H1 (cell line): ENCODE measurements around the gene SOX14. TPM values are rescaled to one million over a fixed set of nuclear protein-coding genes. Genes with fewer than 3 reads are reported as not detected.

Source experiments
- CTCF ChIA-PET: fragments of 300-600 bp; sonication (Branson Sonifier 250); formaldehyde crosslinking; loops from one replicate; lab custom pipeline; 2021; ENCODE audit not compliant: partially characterized antibody; lab: Charles Lee
- POLR2A ChIA-PET: fragments of 300-600 bp; sonication (Branson Sonifier 250); formaldehyde crosslinking; loops from one replicate; lab custom pipeline; 2021; ENCODE audit warnings: inconsistent platforms; ENCODE audit not compliant: partially characterized antibody; lab: Charles Lee
- DNase-seq, 2 experiments: peaks; one replicate each; pipeline versions ENCODE4 v3.0.0 to v3.0.0-alpha.2; 2010 to 2022; ENCODE audit warnings: low spot score in 2 of 2, low read depth in 1 of 2, mixed read lengths in 1 of 2
- FAIRE-seq: peaks from 2 replicates; lab custom pipeline; 2011; peaks lifted over from hg19 to GRCh38; lab: Jason Lieb, UNC
- H2AFZ ChIP-seq: 2 replicates; pipeline ENCODE4 v1.8.1; 2012; ENCODE audit warnings: low read length, inconsistent platforms
- H2AK5ac ChIP-seq: 2 replicates; pipeline ENCODE4 v1.6.1; 2013; ENCODE audit warnings: low read depth, low read length
- H2BK120ac ChIP-seq: replicated peaks from 2 replicates; pipeline ENCODE3; 2013; ENCODE audit warnings: low read depth, low read length, inconsistent platforms
- H2BK12ac ChIP-seq: 2 replicates; pipeline ENCODE4 v1.6.1; 2013; ENCODE audit warnings: low read depth, low read length
- H2BK15ac ChIP-seq: 2 replicates; pipeline ENCODE4 v1.6.1; 2013; ENCODE audit warnings: low read length
- H2BK20ac ChIP-seq: 2 replicates; pipeline ENCODE4 v1.6.1; 2013; ENCODE audit warnings: low read length
- H2BK5ac ChIP-seq: 2 replicates; pipeline ENCODE4 v1.6.1; 2013; ENCODE audit warnings: low read depth, low read length
- H3K14ac ChIP-seq: 2 replicates; pipeline ENCODE4 v1.6.1; 2013; ENCODE audit warnings: inconsistent platforms; ENCODE audit not compliant: insufficient read length
- H3K18ac ChIP-seq: 2 replicates; pipeline ENCODE4 v1.6.1; 2013; ENCODE audit warnings: low read length; ENCODE audit errors: extremely low read depth
- H3K23ac ChIP-seq: 2 replicates; pipeline ENCODE4 v1.6.1; 2013; ENCODE audit warnings: inconsistent platforms; ENCODE audit not compliant: insufficient read length
- H3K23me2 ChIP-seq: 2 replicates; pipeline ENCODE4 v1.6.1; 2013; ENCODE audit warnings: low read depth, low read length
- H3K27ac ChIP-seq: 2 replicates; pipeline ENCODE4 v1.6.1; 2011; ENCODE audit warnings: low read depth, low read length, inconsistent platforms
- H3K27me3 ChIP-seq, 4 experiments: replicated peaks in 1 of 4; 1 replicate in 1 of 4; 2 replicates in 3 of 4; pipeline versions ENCODE4 v1.6.1 to v1.8.1; 2011 to 2013; ENCODE audit warnings: low read length in 3 of 4, mild to moderate bottlenecking in 3 of 4, inconsistent platforms in 2 of 4, mixed read lengths in 2 of 4, moderate library complexity in 1 of 4; ENCODE audit not compliant: control insufficient read depth in 3 of 4, insufficient read depth in 3 of 4; ENCODE audit errors: extremely low read depth in 1 of 4
- H3K36me3 ChIP-seq, 4 experiments: 2 replicates each; pipeline versions ENCODE4 v1.6.1 to v1.8.1; 2011 to 2013; ENCODE audit warnings: mild to moderate bottlenecking in 4 of 4, low read length in 3 of 4, moderate library complexity in 2 of 4, control low read depth in 1 of 4, inconsistent platforms in 1 of 4; ENCODE audit not compliant: insufficient read depth in 4 of 4, control insufficient read depth in 2 of 4
- H3K4ac ChIP-seq: replicated peaks from 2 replicates; pipeline ENCODE3; 2013; ENCODE audit warnings: low read length, low read depth, mixed read lengths, inconsistent platforms; ENCODE audit not compliant: insufficient read length
- H3K4me1 ChIP-seq, 4 experiments: replicated peaks in 1 of 4; 1 replicate in 1 of 4; 2 replicates in 3 of 4; pipeline versions ENCODE4 v1.6.1 to v1.8.1; 2011 to 2013; ENCODE audit warnings: low read length in 3 of 4, inconsistent platforms in 2 of 4, mixed read lengths in 1 of 4; ENCODE audit not compliant: insufficient read depth in 4 of 4, control insufficient read depth in 3 of 4
- H3K4me2 ChIP-seq, 2 experiments: 2 replicates each; pipeline versions ENCODE4 v1.6.1 to v1.8.1; 2011 to 2013; ENCODE audit warnings: low read depth in 2 of 2, low read length in 2 of 2, control low read depth in 1 of 2, inconsistent platforms in 1 of 2, mild to moderate bottlenecking in 1 of 2; ENCODE audit not compliant: insufficient read depth in 1 of 2
- H3K4me3 ChIP-seq, 4 experiments: fragments of 200-600, 300-600 bp in 1 of 4; sonication (generic), shearing (Covaris generic), sonication (Bioruptor Twin) in 1 of 4; 2 replicates each; pipeline versions ENCODE4 v1.5.1 to v1.8.1; 2011 to 2016; ENCODE audit warnings: low read length in 4 of 4, low read depth in 3 of 4, control low read depth in 2 of 4, inconsistent platforms in 2 of 4, mild to moderate bottlenecking in 2 of 4, mixed read lengths in 1 of 4, moderate library complexity in 1 of 4; ENCODE audit not compliant: insufficient read depth in 2 of 4; ENCODE audit errors: extremely low read depth in 1 of 4
- H3K56ac ChIP-seq: replicated peaks from 2 replicates; pipeline ENCODE3; 2013; ENCODE audit warnings: low read depth, mild to moderate bottlenecking, mixed read lengths, low read length, inconsistent platforms; ENCODE audit not compliant: insufficient read length
- H3K79me1 ChIP-seq: 2 replicates; pipeline ENCODE4 v1.6.1; 2013; ENCODE audit warnings: low read depth, low read length, control low read depth
- H3K79me2 ChIP-seq, 2 experiments: 2 replicates each; pipeline versions ENCODE4 v1.6.1 to v1.8.1; 2012 to 2013; ENCODE audit warnings: low read length in 2 of 2, mild to moderate bottlenecking in 2 of 2, inconsistent platforms in 1 of 2; ENCODE audit not compliant: insufficient read depth in 2 of 2, control insufficient read depth in 1 of 2
- H3K9ac ChIP-seq, 4 experiments: replicated peaks in 1 of 4; 1 replicate in 1 of 4; 2 replicates in 3 of 4; pipeline versions ENCODE4 v1.6.1 to v1.8.1; 2011 to 2013; ENCODE audit warnings: low read depth in 3 of 4, low read length in 3 of 4, control low read depth in 2 of 4, mild to moderate bottlenecking in 2 of 4, moderate library complexity in 2 of 4, inconsistent platforms in 1 of 4; ENCODE audit errors: extremely low read depth in 1 of 4
- H3K9me3 ChIP-seq, 2 experiments: 2 replicates each; pipeline versions ENCODE4 v1.6.1 to v1.8.1; 2012 to 2013; ENCODE audit warnings: mild to moderate bottlenecking in 2 of 2, moderate library complexity in 2 of 2, control low read depth in 1 of 2, inconsistent platforms in 1 of 2, low read depth in 1 of 2, low read length in 1 of 2, mixed read lengths in 1 of 2; ENCODE audit not compliant: insufficient read depth in 2 of 2
- H4K20me1 ChIP-seq, 2 experiments: replicated peaks in 1 of 2; 2 replicates each; pipeline versions ENCODE3 to v1.8.1; 2011 to 2013; ENCODE audit warnings: inconsistent platforms in 2 of 2, low read length in 2 of 2, mild to moderate bottlenecking in 1 of 2; ENCODE audit not compliant: insufficient read depth in 2 of 2, control insufficient read depth in 1 of 2
- H4K5ac ChIP-seq: 2 replicates; pipeline ENCODE4 v1.6.1; 2013; ENCODE audit warnings: low read length, low read depth, mixed read lengths, inconsistent platforms; ENCODE audit not compliant: insufficient read length
- H4K8ac ChIP-seq: 2 replicates; pipeline ENCODE4 v1.8.0; 2013; ENCODE audit warnings: mild to moderate bottlenecking, moderate library complexity, low read length, inconsistent platforms; ENCODE audit not compliant: insufficient read depth; ENCODE audit errors: extremely low read depth
- H4K91ac ChIP-seq: replicated peaks from 2 replicates; pipeline ENCODE3; 2013; ENCODE audit warnings: low read length, mixed read lengths, inconsistent platforms; ENCODE audit not compliant: insufficient read length
- HDAC2 ChIP-seq, 2 experiments: fragments of 300-600 bp in 1 of 2; sonication (generic) in 1 of 2; IDR thresholded peaks; 2 replicates each; pipeline ENCODE4 v1.6.1; 2011 to 2012; ENCODE audit warnings: low read depth in 2 of 2, low read length in 2 of 2, mild to moderate bottlenecking in 2 of 2, moderate library complexity in 2 of 2, borderline replicate concordance in 1 of 2, inconsistent platforms in 1 of 2
- JUN ChIP-seq: IDR thresholded peaks from 2 replicates; pipeline ENCODE4 v1.6.1; 2011; ENCODE audit warnings: low read depth, mild to moderate bottlenecking, improper control_type of control experiment, low read length
- KDM5A ChIP-seq: fragments of 200-600 bp; IDR thresholded peaks from 2 replicates; pipeline ENCODE4 v1.7.1; 2012; ENCODE audit warnings: mild to moderate bottlenecking, low read length, inconsistent platforms, mixed read lengths
- NANOG ChIP-seq: IDR thresholded peaks from 2 replicates; pipeline ENCODE4 v1.6.1; 2011; ENCODE audit warnings: low read length, low read depth, mild to moderate bottlenecking, inconsistent platforms; ENCODE audit not compliant: insufficient read depth, poor library complexity, severe bottlenecking
- PHF8 ChIP-seq: fragments of 200-600 bp; sonication (generic); conservative IDR thresholded peaks from 2 replicates; pipeline ENCODE4 v1.7.1; 2012; ENCODE audit warnings: low read depth, mild to moderate bottlenecking, inconsistent platforms, low read length, moderate library complexity
- SIN3A ChIP-seq, 2 experiments: IDR thresholded peaks in 1 of 2; conservative IDR thresholded peaks in 1 of 2; 2 replicates each; pipeline ENCODE4 v1.6.1; 2011 to 2012; ENCODE audit warnings: low read length in 2 of 2, improper control_type of control experiment in 1 of 2, low read depth in 1 of 2, mild to moderate bottlenecking in 1 of 2
- SIX5 ChIP-seq: IDR thresholded peaks from 2 replicates; pipeline ENCODE4 v1.6.1; 2011; ENCODE audit warnings: mild to moderate bottlenecking, low read depth, low read length
- TEAD4 ChIP-seq: IDR thresholded peaks from 2 replicates; pipeline ENCODE4 v1.6.1; 2012; ENCODE audit warnings: low read depth, low read length, inconsistent platforms, mixed read lengths
- ZNF274 ChIP-seq: IDR thresholded peaks from 2 replicates; pipeline ENCODE4 v1.7.0; 2012; ENCODE audit warnings: low read length, borderline replicate concordance; ENCODE audit errors: extremely low read depth
- WGBS, 2 experiments: shearing (Covaris generic) in 1 of 2; methylation state at CpG; one replicate each; pipeline versions ENCODE4 v1.1.6 to v1.1.7; 2013 to 2015; ENCODE audit warnings: low lambda C conversion rate in 2 of 2, mixed read lengths in 2 of 2, inconsistent platforms in 1 of 2, low coverage in 1 of 2, missing lambda C conversion rate in 1 of 2; ENCODE audit not compliant: insufficient replicate concordance in 2 of 2, insufficient coverage in 1 of 2, insufficient read length in 1 of 2; ENCODE audit errors: extremely low coverage in 1 of 2, missing lambda C conversion rate in 1 of 2; 5-methylcytosine and 5-hydroxymethylcytosine counted together
- polyA plus RNA-seq, 7 experiments: library from polyadenylated mRNA; depleted of rRNA in 3 of 7; stranded (reverse) in 5 of 7; unstranded in 2 of 7; fragments of >200 nt in 5 of 7; fragments of 200-250 nt in 2 of 7; gene quantifications; 1 replicate in 5 of 7; 2 replicates in 1 of 7; 4 replicates in 1 of 7; pipeline versions ENCODE4 v1.2.1 to v1.2.3, GENCODE V29; 2011 to 2013; ENCODE audit warnings: missing spikeins in 2 of 7, mixed read lengths in 2 of 7
- total RNA-seq: library from RNA; stranded (reverse); fragmentation: NEBNext Ultra II Directional; extraction: Animal tissue kit (Norgen Biotek cat#: 25700); gene quantifications from 2 replicates; pipeline ENCODE4 v1.2.1, GENCODE V29; 2021

The SOX14 gene
- total and polyA plus RNA-seq, 2 of the 8 experiments (the other 6 are each of a cell fraction or from before 2014, with no cell fraction given), result 0.03 to 0.50 TPM

DNA sequence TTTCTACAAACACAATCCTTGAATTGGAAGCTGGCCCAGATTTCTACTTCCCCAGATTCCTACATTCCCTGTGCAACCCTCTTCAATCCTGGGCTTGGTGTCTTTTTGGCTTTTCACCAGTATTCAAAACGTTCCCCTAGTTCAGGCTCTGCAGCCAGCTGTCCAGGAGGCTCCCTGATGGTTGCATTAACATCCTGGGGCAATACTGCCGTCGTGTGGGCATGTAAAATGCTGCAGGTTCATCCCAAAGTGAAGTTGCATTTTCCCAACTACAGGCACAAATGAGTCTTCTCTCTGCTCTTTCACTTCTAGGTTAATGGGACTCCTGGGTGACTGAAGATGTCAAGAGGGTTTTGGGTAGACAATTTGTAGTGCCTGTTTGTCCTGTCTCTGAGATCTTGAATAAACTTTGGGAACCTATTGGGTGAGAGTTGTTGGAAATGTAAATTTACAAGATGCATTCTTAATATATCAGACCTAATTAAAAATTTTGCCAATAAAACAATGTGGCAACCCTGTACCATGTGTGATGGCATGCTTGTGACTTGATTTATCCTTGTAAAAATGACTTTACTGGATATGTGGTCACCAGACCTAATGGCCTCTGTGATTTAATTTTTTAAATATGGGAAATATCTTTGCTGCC, 28.6 kb downstream of the SOX14 start:
- FAIRE-seq (peak; percentile 99), DNase-seq (peak in 1 of 2 experiments; percentile 69)
- no peaks in the 10 kb centered on the region for H3K79me1 ChIP-seq
- H2BK12ac ChIP-seq, result no peak overlapping the region
- no peak overlapping the region for H2BK120ac ChIP-seq
- no peak overlapping the region for H4K8ac ChIP-seq
- ChIA-PET CTCF (interaction anchor here (0.7 to 3.3 kb wide), 13 partner anchors 9 to 619 kb away, joined by 3 to 40 read pairs (median 4); no protein-coding TSS in a partner anchor), POLR2A (no interaction called here)
- H2AFZ ChIP-seq, result no peak overlapping the region
- H3K56ac ChIP-seq, result no peak overlapping the region
- H3K14ac ChIP-seq, result no peak overlapping the region
- no peak overlapping the region for H3K18ac ChIP-seq
- H3K4me1 ChIP-seq, result peaks cover 0 to 3% (median 0%) of the 10 kb centered on the region in 4 experiments; a peak in 1 of 7 replicates
- H3K36me3 ChIP-seq, result no peaks in the 10 kb centered on the region
- H4K20me1 ChIP-seq, result no peaks in the 10 kb centered on the region
- H3K4me3 ChIP-seq, result no peak overlapping the region
- H3K79me2 ChIP-seq, result no peaks in the 10 kb centered on the region
- no peak overlapping the region for H3K4ac ChIP-seq
- no peak overlapping the region for H3K4me2 ChIP-seq
- no peak overlapping the region for H2BK5ac ChIP-seq
- no peaks in the 10 kb centered on the region for H3K23me2 ChIP-seq
- no peak overlapping the region for H3K27ac ChIP-seq
- no peak overlapping the region for H2BK20ac ChIP-seq
- no peak overlapping the region for H2BK15ac ChIP-seq
- no peak overlapping the region for H3K9ac ChIP-seq
- WGBS, 2 experiments, result 26% methylated on average over 3 of the region's 3 CpGs; no CpG with 5 or more reads in 1 of the 2 experiments
- no peak overlapping the region for H3K23ac ChIP-seq
- H4K5ac ChIP-seq, result no peak overlapping the region
- no peaks in the 10 kb centered on the region for H3K9me3 ChIP-seq
- no peaks in the 10 kb centered on the region for H3K27me3 ChIP-seq
- H4K91ac ChIP-seq, result no peak overlapping the region
- no peak overlapping the region for H2AK5ac ChIP-seq
- TF ChIP-seq NANOG, result no peak
- TF ChIP-seq ZNF274, result no peak
- TF ChIP-seq SIN3A (conservative IDR thresholded peaks at IDR 0.05 in 1 of 2, IDR thresholded peaks at IDR 0.05 in 1 of 2; ENCODE audit: low read depth in 1 of 2, low read length in 2 of 2), result no peak
- no peak for TF ChIP-seq JUN
- no peak for TF ChIP-seq HDAC2 (IDR thresholded peaks at IDR 0.05; ENCODE audit: borderline replicate concordance in 1 of 2, low read depth in 2 of 2, low read length in 2 of 2)
- no peak for TF ChIP-seq PHF8
- TF ChIP-seq TEAD4, result 0 out of 2 replicates have a peak, but pooled peaks have one; percentile 26
- TF ChIP-seq KDM5A, result no peak
- TF ChIP-seq SIX5, result no peak
